ENCODE measurements around the gene SLC52A3.
"Not testable (repeated sequence)": the region's sequence is repeated elsewhere in the genome, so short reads cannot be mapped to it uniquely, and the experiment has no call there.

Gene SLC52A3

DNA sequence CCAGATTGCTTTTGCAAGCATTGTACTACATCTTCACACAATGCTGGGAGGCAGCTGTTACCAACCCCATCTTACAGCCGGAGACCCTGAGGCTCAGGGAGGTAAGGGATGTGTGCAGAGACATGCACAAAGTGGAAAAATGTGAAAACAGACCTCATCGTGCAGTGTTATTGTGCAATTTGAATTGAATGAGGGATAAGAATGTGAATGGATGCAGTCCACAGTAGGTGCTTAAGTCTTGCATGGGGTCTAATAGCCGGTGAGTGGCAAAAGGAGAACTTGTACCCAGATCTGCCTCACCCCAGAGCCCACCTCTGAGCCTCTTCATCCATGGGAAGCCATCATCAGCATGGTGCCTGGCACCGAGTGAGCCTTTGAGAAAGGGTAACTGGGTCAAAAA, 42.1 kb downstream of the SLC52A3 start:
- Histone ChIP-seq H3K23ac (ENCODE audit: low read length) (no peak overlapping the region), H4K8ac (ENCODE audit: low read depth, low read length) (no peak overlapping the region), H3K36me3 (ENCODE audit: control insufficient read depth, insufficient read depth, low read length) (no peaks in the 10 kb centered on the region), H3K4me3 (ENCODE audit: low read length) (no peak overlapping the region), H4K5ac (ENCODE audit: low read length) (no peak overlapping the region), H2BK15ac (replicated peaks; ENCODE audit: low read depth) (no peak overlapping the region), H3K27ac (ENCODE audit: low read depth, low read length) (no peak overlapping the region), H3K18ac (ENCODE audit: low read length) (no peak overlapping the region), H3K79me2 (ENCODE audit: control insufficient read depth, insufficient read depth, low read length) (no peaks in the 10 kb centered on the region), H3K9ac (ENCODE audit: low read length) (no peak overlapping the region), H3K4me1 (ENCODE audit: control insufficient read depth, low read depth, low read length) (no peaks in the 10 kb centered on the region), H2BK5ac (ENCODE audit: low read length) (no peak overlapping the region), H2AK5ac (ENCODE audit: low read length) (no peak overlapping the region), H3K4me2 (ENCODE audit: low read length) (no peak overlapping the region), H3K4ac (ENCODE audit: low read depth, low read length) (no peak overlapping the region), H3K27me3 (ENCODE audit: insufficient read depth, low read length, poor library complexity) (no peaks in the 10 kb centered on the region), H3K79me1 (ENCODE audit: low read length) (no peaks in the 10 kb centered on the region), H3K56ac (ENCODE audit: low read length) (no peak overlapping the region), H2BK120ac (ENCODE audit: low read depth, low read length) (no peak overlapping the region)
- no peak for DNase-seq
- WGBS (ENCODE audit: extremely low coverage, insufficient coverage, low lambda C conversion rate): no CpG with 5 or more reads among the region's 4 CpGs

DNA sequence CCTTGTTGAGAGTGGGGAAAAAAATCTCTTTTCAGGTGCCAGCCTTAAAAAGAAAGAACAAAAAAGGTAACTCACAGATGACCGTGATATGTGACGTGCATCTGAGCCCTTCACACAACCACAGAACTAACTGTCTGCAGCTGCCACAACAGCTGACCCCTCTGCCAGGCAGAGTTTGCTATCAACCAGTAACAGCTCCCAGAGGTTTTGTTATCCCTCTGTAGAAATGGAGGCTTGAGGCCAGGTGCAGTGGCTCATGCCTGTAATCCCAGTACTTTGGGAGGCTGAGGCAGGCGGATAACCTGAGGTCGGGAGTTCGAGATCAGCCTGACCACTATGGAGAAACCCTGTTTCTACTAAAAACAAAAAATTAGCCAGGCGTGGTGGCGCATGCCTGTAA, 42.8 kb downstream of the SLC52A3 start:
- Histone ChIP-seq H4K8ac (ENCODE audit: low read depth, low read length) (no peak overlapping the region), H3K9ac (ENCODE audit: low read length) (no peak overlapping the region), H3K27ac (ENCODE audit: low read depth, low read length) (no peak overlapping the region), H3K4me1 (ENCODE audit: control insufficient read depth, low read depth, low read length) (no peaks in the 10 kb centered on the region), H2BK120ac (ENCODE audit: low read depth, low read length) (no peak overlapping the region), H3K56ac (ENCODE audit: low read length) (no peak overlapping the region), H2BK5ac (ENCODE audit: low read length) (no peak overlapping the region), H3K27me3 (ENCODE audit: insufficient read depth, low read length, poor library complexity) (no peaks in the 10 kb centered on the region), H2AK5ac (ENCODE audit: low read length) (no peak overlapping the region), H3K23ac (ENCODE audit: low read length) (no peak overlapping the region), H3K18ac (ENCODE audit: low read length) (no peak overlapping the region), H3K79me1 (ENCODE audit: low read length) (no peaks in the 10 kb centered on the region), H3K4me3 (ENCODE audit: low read length) (no peak overlapping the region), H3K36me3 (ENCODE audit: control insufficient read depth, insufficient read depth, low read length) (no peaks in the 10 kb centered on the region), H3K4ac (ENCODE audit: low read depth, low read length) (no peak overlapping the region), H4K5ac (ENCODE audit: low read length) (no peak overlapping the region), H3K79me2 (ENCODE audit: control insufficient read depth, insufficient read depth, low read length) (no peaks in the 10 kb centered on the region), H3K4me2 (ENCODE audit: low read length) (no peak overlapping the region), H2BK15ac (replicated peaks; ENCODE audit: low read depth) (no peak overlapping the region)
- DNase-seq: no peak
- no CpG with 5 or more reads among the region's 7 CpGs for WGBS (ENCODE audit: extremely low coverage, insufficient coverage, low lambda C conversion rate)

DNA sequence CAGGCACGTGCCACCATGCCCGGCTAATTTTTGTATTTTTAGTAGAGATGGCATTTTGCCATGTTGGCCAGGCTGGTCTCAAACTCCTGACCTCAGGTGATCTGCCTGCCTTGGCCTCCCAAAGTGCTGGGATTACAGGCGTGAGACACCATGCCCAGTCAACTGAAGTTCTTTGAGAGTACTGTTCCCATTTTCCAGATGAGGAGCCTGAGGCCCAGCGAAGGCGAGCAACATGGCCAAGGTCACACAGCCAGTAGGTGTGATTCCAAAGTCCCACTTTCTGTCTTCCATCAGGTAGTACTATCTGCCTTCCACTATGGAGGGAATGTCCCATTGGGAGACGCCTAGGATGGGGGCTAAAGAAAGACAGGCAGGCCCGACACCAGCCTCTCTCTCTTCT, 43.5 kb downstream of the SLC52A3 start:
- H3K79me1 ChIP-seq (ENCODE audit: low read length); H3K4me1 ChIP-seq (ENCODE audit: control insufficient read depth, low read depth, low read length); H4K8ac ChIP-seq (ENCODE audit: low read depth, low read length); H2AK5ac ChIP-seq (ENCODE audit: low read length); H3K27me3 ChIP-seq (ENCODE audit: insufficient read depth, low read length, poor library complexity); H3K4me3 ChIP-seq (ENCODE audit: low read length); H3K9ac ChIP-seq (ENCODE audit: low read length); H3K4me2 ChIP-seq (ENCODE audit: low read length); H2BK120ac ChIP-seq (ENCODE audit: low read depth, low read length); H3K56ac ChIP-seq (ENCODE audit: low read length); H2BK5ac ChIP-seq (ENCODE audit: low read length); H4K5ac ChIP-seq (ENCODE audit: low read length); H3K18ac ChIP-seq (ENCODE audit: low read length); H3K36me3 ChIP-seq (ENCODE audit: control insufficient read depth, insufficient read depth, low read length); H3K79me2 ChIP-seq (ENCODE audit: control insufficient read depth, insufficient read depth, low read length); H2BK15ac ChIP-seq (replicated peaks; ENCODE audit: low read depth); H3K4ac ChIP-seq (ENCODE audit: low read depth, low read length); DNase-seq; H3K23ac ChIP-seq (ENCODE audit: low read length); H3K27ac ChIP-seq (ENCODE audit: low read depth, low read length): not testable (repeated sequence)
- WGBS (ENCODE audit: extremely low coverage, insufficient coverage, low lambda C conversion rate): no CpG with 5 or more reads among the region's 7 CpGs

DNA sequence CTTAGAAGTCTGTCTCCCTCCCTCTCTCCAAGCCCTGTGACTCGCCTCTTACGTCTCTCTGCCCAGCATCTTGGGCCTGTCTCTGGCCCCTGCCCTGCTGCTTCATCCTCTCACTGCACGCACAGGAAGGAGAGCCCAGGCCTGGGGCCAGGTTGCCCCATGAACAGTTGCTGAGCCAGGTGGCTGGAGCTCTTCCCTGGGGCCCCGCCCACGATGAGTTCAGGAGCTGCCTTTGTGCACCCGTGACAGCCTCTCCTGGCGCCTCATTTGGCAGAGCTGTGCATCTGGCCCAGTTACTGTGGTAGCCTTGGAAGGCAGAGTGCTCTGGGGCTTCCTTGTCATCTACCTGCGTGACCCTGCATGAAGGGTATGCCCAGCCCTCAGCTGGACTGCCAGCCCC, 44.5 kb downstream of the SLC52A3 start:
- Histone ChIP-seq H3K18ac (ENCODE audit: low read length) (no peak overlapping the region), H3K27me3 (ENCODE audit: insufficient read depth, low read length, poor library complexity) (no peaks in the 10 kb centered on the region), H3K27ac (ENCODE audit: low read depth, low read length) (no peak overlapping the region), H3K79me1 (ENCODE audit: low read length) (no peaks in the 10 kb centered on the region), H3K23ac (ENCODE audit: low read length) (no peak overlapping the region), H3K4me3 (ENCODE audit: low read length) (no peak overlapping the region), H3K4me2 (ENCODE audit: low read length) (no peak overlapping the region), H3K56ac (ENCODE audit: low read length) (no peak overlapping the region), H3K4ac (ENCODE audit: low read depth, low read length) (no peak overlapping the region), H2BK5ac (ENCODE audit: low read length) (no peak overlapping the region), H3K79me2 (ENCODE audit: control insufficient read depth, insufficient read depth, low read length) (no peaks in the 10 kb centered on the region), H2BK15ac (replicated peaks; ENCODE audit: low read depth) (no peak overlapping the region), H4K8ac (ENCODE audit: low read depth, low read length) (no peak overlapping the region), H2AK5ac (ENCODE audit: low read length) (no peak overlapping the region), H4K5ac (ENCODE audit: low read length) (no peak overlapping the region), H3K4me1 (ENCODE audit: control insufficient read depth, low read depth, low read length) (no peaks in the 10 kb centered on the region), H3K36me3 (ENCODE audit: control insufficient read depth, insufficient read depth, low read length) (no peaks in the 10 kb centered on the region), H2BK120ac (ENCODE audit: low read depth, low read length) (no peak overlapping the region), H3K9ac (ENCODE audit: low read length) (no peak overlapping the region)
- DNase-seq: no peak
- no CpG with 5 or more reads among the region's 8 CpGs for WGBS (ENCODE audit: extremely low coverage, insufficient coverage, low lambda C conversion rate)

GRCh38 chr20:722822-723644, 45.3 kb downstream of the SLC52A3 start:
- Histone ChIP-seq H3K4me3 (ENCODE audit: low read length) (no peak overlapping the region), H3K27me3 (ENCODE audit: insufficient read depth, low read length, poor library complexity) (no peaks in the 10 kb centered on the region)

DNA sequence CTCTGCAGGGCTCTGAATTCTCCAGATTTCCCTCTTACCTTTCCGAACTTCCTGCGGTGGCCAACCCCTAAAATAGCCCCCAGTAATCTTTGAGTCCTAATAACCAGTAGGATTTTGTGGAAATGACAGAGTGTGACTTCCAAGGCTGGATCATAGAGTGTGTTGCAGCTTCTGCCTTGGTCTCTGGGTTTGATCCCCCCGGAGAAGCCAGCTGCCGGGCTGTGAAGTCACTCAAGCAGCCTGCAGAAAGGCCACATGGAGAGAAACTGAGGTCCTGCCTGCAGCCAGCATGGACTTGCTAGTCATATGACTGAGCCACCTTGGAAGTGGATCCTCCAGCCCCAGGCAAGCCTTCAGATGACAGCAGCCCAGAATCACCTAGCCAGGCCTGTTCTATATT, 46.4 kb downstream of the SLC52A3 start:
- no peak overlapping the region for H3K23ac ChIP-seq (ENCODE audit: low read length)
- H3K56ac ChIP-seq (ENCODE audit: low read length): no peak overlapping the region
- no peaks in the 10 kb centered on the region for H3K27me3 ChIP-seq (ENCODE audit: insufficient read depth, low read length, poor library complexity)
- no peak overlapping the region for H3K9ac ChIP-seq (ENCODE audit: low read length)
- no peak overlapping the region for H3K27ac ChIP-seq (ENCODE audit: low read depth, low read length)
- H3K4ac ChIP-seq (ENCODE audit: low read depth, low read length): no peak overlapping the region
- no peaks in the 10 kb centered on the region for H3K36me3 ChIP-seq (ENCODE audit: control insufficient read depth, insufficient read depth, low read length)
- H4K8ac ChIP-seq (ENCODE audit: low read depth, low read length): no peak overlapping the region
- H3K79me2 ChIP-seq (ENCODE audit: control insufficient read depth, insufficient read depth, low read length): no peaks in the 10 kb centered on the region
- no peak overlapping the region for H2AK5ac ChIP-seq (ENCODE audit: low read length)
- no peaks in the 10 kb centered on the region for H3K79me1 ChIP-seq (ENCODE audit: low read length)
- no peak overlapping the region for H3K18ac ChIP-seq (ENCODE audit: low read length)
- no CpG with 5 or more reads among the region's 4 CpGs for WGBS (ENCODE audit: extremely low coverage, insufficient coverage, low lambda C conversion rate)
- no peak overlapping the region for H2BK15ac ChIP-seq (replicated peaks; ENCODE audit: low read depth)
- no peak for DNase-seq
- H3K4me2 ChIP-seq (ENCODE audit: low read length): no peak overlapping the region
- no peak overlapping the region for H2BK120ac ChIP-seq (ENCODE audit: low read depth, low read length)
- no peaks in the 10 kb centered on the region for H3K4me1 ChIP-seq (ENCODE audit: control insufficient read depth, low read depth, low read length)
- H3K4me3 ChIP-seq (ENCODE audit: low read length): no peak overlapping the region
- no peak overlapping the region for H2BK5ac ChIP-seq (ENCODE audit: low read length)
- no peak overlapping the region for H4K5ac ChIP-seq (ENCODE audit: low read length)

More at GRCh38 chr20:722822-723644, 45.3 kb downstream of the SLC52A3 start:
- no peak overlapping the region for H2BK5ac ChIP-seq (ENCODE audit: low read length)
- no peak overlapping the region for H3K56ac ChIP-seq (ENCODE audit: low read length)
- no peak overlapping the region for H3K4me2 ChIP-seq (ENCODE audit: low read length)
- no peak for DNase-seq
- no peak overlapping the region for H2AK5ac ChIP-seq (ENCODE audit: low read length)
- no peak overlapping the region for H4K8ac ChIP-seq (ENCODE audit: low read depth, low read length)
- H3K4me1 ChIP-seq (ENCODE audit: control insufficient read depth, low read depth, low read length): no peaks in the 10 kb centered on the region
- H3K79me2 ChIP-seq (ENCODE audit: control insufficient read depth, insufficient read depth, low read length): no peaks in the 10 kb centered on the region
- no peak overlapping the region for H2BK120ac ChIP-seq (ENCODE audit: low read depth, low read length)
- H2BK15ac ChIP-seq (replicated peaks; ENCODE audit: low read depth): no peak overlapping the region
- no peak overlapping the region for H3K9ac ChIP-seq (ENCODE audit: low read length)
- H3K79me1 ChIP-seq (ENCODE audit: low read length): no peaks in the 10 kb centered on the region
- no peak overlapping the region for H4K5ac ChIP-seq (ENCODE audit: low read length)
- 100% methylated on average over 2 of the region's 11 CpGs for WGBS (ENCODE audit: extremely low coverage, insufficient coverage, low lambda C conversion rate)
- H3K23ac ChIP-seq (ENCODE audit: low read length): no peak overlapping the region
- no peak overlapping the region for H3K4ac ChIP-seq (ENCODE audit: low read depth, low read length)
- no peaks in the 10 kb centered on the region for H3K36me3 ChIP-seq (ENCODE audit: control insufficient read depth, insufficient read depth, low read length)
- no peak overlapping the region for H3K18ac ChIP-seq (ENCODE audit: low read length)
- H3K27ac ChIP-seq (ENCODE audit: low read depth, low read length): no peak overlapping the region
